Measurements from ENCODE around the gene COMP. TPM values are rescaled to one million over a fixed set of nuclear protein-coding genes. Genes with fewer than 3 reads are reported as not detected.

COMP gene
- total RNA-seq, 2 donors from 2014 or later, result 72.2 to 403 TPM

DNA sequence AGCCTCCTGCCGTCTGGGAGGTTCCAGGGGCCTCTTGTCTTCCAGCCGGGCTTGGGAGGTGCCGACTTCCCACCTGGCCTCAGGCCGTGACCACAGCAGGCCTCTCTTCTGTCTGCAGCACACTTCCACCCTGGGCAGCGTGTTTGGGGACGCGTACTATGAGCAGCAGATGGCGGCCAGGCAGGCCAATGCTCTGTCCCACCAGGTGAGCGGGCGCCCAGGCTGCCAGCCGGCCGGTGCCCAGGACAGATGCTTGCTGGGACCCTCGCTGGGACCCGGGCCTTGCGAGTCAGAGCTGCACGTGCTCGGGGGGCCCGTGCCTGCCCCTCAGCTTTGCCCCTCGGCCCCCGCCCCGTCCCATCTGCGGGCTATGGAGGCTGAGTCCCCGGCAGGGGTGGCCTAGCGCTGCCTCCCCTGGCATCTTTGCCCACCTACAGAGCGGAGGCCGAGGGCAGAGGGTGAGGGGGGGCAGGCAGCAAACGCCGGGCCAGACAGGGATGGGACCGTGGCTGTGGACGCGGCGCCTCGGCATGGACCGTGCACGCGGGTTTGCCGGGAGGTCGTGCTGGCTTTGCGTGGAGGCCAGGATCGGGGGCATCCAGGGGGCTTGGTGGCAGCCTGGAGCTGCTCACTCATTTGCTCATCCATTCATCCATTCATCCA lies 16.2 kb downstream of the COMP start:
- intact Hi-C loops (cut with DNase I), result no loop called here

DNA sequence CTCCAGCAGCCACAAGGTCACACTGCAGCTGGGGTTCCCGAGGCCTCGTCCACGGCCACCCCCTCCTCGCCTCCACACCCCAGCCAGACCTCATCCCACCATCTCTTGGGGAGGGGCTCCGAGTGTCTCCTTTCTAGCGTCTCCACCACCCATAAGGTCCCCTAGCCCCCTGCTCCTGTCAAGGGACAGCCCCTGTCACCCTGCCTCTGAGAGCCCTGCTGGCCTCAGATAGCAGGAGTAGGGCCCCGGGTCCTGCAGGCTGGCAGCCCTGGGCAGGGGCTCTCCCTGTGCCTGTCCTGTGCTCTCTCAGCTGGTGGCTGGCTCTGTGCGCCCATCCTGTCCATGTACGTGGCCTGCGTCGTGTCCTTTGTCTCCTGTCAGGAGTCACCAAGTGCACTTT lies 17.0 kb downstream of the COMP start:
- intact Hi-C loops (cut with DNase I), result no loop called here

More for the DNA sequence above, 16.2 kb downstream of the COMP start:
- DNase-seq (ENCODE audit: low spot score), result peak; percentile 70

DNA sequence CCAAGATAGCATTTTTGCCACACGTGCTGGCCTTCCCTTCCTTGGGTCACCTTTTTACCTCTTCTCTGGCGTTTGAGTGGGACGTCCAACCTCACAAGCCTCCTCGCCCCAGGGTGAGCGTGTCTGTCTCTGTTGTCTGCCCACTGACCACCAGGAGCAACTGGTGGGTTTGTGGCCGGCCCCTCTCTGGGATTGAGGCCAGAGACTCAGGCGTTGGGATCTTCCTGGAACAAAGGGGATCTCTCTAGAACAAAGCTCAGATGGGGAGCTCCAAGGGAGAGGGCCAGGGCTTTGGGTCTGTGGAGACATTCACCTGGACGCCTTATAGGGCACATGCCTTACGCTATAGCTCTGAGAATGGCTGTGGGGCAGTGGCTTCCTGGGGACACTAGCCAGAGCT lies 17.4 kb downstream of the COMP start:
- no peak for DNase-seq (ENCODE audit: low spot score)
- intact Hi-C loops (cut with DNase I), result no loop called here

More for the DNA sequence above, 17.0 kb downstream of the COMP start:
- DNase-seq (ENCODE audit: low spot score), result no peak

DNA sequence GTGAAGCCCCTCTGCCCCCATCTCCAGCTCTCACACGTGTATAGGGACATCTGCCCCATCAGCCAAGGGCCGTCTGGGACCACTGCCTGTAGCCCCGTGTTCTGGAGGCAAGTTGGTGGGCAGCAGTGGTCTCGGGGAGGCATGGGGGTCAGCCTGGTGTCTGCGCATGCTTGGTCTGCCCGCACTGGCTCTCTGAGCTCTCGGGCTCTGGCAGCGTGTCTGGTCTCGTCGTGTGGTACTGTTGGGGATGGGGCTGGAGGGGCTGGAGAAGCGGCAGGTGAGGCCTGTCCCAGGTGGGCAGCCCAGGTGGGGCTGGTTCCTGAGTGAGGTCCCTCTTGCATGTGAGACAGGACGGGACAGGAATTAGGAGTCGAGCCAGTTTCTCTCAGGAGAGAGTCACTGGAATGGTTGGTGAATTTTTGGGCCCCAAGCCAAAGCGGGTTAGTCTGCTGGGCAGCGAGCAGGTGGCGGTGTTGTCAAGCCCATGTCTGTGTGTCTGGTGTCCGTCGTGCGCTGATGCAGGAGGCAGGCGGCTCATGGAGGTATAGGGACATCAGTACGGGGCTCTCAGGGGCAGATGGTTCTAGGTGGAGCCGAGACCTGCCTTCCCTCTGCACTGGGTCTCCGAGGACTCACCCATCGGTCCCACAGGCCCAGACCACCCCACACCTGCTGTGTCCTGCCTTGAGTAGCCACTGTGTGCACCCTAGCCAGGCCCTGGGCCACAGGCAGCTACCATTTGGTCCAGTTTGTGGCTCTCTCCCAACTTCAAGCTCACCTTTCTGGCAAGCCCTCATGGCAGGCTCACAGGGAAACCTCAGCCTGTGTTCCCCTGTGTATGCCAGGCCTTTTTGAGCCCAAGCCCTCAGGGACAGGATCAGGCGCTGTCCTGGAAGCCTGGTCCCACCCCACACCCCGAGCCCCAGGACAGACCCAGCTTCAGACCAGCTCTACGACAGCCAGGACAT lies 18.2 kb downstream of the COMP start:
- intact Hi-C loops (cut with DNase I), result loop anchor here in 1 of 2 donors (1.0 kb wide), 1 partner anchor 27 kb away; no protein-coding TSS in a partner anchor
- DNase-seq (ENCODE audit: low spot score), result no peak

DNA sequence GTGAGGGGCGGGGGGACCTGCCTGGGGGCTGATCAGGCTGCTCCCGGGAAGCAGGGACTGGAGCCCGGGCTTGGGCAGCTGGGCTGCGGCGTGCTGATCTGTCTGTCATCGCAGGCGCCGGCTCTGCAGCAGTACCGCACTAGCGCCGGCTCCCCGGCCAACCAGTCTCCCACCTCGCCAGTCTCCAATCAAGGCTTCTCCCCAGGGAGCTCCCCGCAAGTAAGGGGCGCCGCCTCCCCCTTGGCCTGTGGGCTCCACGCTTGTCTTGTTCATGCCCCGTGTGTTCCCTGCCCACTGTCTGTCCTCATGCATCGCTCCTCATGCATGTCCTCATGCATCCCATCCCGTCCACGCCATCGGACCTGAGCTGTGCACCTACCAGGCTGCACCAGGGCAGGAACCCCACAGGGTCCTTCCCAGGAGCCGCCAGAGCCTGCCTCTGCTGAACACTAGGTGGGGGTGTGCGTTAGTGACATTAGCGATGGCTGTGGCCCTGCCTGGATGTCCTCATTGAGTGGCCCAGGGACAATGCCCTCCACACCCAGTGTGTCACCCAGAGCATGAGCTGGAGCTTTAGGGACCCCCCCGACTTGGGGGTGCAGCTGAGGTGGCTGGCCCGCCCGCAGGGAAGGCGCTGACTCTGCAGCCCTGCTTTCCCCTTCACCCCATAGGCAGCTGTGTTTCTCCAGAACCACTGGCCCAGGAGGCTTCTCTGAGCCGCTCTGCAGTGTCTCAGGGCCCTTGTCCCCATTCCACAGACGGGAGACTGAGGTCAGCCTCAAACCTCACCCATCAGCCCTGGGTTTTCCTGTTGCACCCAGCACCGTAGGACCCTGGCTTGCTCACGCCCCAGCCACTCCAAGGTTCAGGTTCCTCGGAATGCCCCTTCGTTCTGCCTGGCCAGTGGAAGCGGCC lies 19.5 kb downstream of the COMP start:
- intact Hi-C loops (cut with DNase I), result loop anchor here in 1 of 2 donors (1.0 kb wide), 1 partner anchor 29 kb away; no protein-coding TSS in a partner anchor

DNA sequence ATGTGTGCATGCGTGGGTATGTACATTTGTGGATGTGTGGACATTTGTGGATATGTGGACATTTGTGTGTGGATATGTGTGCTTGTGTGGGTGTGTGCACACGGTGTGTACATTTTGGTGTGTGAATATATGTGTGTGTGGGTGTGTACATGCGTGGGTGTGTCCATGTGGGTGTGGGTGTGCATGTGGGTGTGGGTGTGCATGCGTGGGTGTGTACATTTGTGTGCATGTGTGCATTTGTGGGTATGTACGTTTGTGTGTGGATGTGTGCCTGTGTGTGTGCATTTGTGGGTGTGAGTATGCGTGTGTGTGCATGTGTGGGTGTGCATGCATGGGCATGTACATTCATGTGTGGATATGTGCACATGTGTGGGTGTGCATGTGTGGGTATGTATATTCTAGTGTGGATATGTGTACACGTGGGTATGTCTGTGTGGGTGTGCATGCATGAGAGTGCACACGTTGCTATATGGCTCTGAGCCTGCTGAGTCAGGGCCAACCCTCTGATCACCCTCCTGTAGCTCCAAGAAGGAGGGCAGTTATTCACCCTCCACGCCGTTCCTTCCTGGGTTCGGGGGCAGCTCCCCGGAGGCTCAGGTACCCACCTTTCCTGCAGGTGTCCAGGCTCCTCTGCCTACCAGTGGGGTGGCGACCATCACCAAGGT lies 20.3 kb downstream of the COMP start:
- intact Hi-C loops (cut with DNase I), result no loop called here
- no peak for DNase-seq (ENCODE audit: low spot score)

More for the DNA sequence above, 19.5 kb downstream of the COMP start:
- peak; percentile 76 for DNase-seq (ENCODE audit: low spot score)

DNA sequence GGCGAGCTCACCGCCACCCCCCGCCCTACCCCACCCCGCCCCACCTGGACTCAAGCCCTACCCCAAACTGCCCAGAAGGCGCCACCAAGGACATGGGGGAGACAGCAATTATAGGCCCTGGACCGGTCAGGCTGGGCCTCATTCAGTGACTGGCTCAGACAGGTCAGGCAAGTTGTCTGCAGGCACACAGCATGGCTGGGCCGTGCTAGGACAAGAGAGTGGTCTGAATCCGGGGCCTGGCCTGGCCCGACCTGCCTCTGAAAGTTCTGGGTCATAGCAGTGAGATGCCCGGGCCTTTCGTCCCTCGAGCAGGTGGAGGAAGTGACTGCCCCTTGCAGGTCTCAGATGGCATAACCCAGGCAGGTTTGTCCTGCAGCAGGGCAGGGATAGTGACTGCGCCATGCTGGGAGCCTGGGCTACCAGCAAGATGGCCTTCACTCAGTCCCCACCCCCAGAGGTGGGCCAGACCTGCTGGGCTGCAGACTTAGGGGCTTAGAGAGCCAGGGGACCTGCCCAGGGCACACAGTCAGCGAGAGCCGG lies 21.0 kb downstream of the COMP start:
- no peak for DNase-seq (ENCODE audit: low spot score)
- intact Hi-C loops (cut with DNase I), result no loop called here

DNA sequence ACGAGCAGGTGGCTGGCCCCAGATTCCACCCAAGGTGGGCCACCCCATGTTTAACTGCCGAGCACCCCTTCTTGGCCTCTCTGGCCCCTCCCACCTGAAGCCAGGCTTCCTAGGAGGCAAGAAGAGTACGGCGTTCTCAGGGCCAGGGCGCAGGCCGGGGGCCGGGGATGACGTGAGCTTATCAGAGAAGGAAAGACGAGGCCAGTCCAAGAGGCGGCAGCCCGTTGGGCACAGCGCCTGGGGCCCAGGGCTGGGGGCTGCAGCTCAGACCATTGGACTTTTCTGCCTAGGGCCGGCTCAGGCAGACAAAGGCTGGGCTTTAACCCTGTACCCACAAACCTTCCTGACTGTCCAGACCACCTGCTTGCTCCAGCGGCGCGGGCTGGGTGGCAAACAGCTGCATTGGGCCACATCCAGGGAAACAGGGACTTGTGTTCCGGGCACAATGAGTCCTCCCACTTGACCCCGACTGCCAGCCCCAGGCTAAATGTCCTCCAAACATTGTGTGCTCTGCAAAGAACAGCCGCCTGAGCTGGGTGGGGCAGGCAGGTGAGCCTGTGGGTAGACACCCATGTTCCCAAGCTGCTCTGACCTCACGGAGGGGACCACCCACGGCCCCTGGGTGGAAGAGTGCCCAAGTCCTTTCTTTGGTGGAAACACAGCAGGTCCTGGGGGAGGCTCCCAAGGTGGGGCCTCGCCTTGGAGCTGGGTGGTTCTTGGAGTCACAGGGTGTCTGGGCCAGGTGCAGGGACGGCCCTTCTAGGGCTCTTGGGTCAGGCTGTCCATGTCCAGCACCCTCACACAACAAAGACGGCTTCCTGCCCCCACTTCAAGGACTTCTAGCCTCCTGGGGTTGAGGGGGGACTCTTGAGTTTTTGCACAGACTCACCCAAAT lies 21.9 kb downstream of the COMP start:
- no peak for DNase-seq (ENCODE audit: low spot score)
- intact Hi-C loops (cut with DNase I), result no loop called here

DNA sequence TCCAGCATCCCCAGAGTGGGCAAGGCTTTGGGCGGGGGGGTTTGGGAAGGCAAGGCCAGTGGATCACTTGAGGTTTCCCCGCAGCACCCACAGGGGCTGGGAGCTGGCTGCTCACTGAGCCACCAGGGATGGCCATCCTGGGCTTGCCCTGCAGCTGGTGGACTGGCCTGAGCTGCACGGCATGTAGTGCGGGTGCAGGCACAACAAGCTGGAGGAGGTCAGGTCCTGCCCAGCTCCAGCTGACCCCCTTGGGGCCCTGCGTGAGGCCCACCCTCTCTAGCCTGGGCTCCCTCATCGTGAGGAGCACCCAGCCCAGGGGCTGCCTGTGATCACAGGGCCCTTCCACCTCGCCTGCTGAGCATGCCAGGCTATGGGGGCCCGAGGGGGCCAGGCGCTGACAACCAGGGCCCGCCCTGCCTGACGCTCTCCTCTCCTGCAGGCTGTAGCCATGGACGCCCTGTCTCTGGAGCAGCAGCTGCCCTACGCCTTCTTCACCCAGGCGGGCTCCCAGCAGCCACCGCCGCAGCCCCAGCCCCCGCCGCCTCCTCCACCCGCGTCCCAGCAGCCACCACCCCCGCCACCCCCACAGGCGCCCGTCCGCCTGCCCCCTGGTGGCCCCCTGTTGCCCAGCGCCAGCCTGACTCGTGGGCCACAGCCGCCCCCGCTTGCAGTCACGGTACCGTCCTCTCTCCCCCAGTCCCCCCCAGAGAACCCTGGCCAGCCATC lies 22.9 kb downstream of the COMP start:
- intact Hi-C loops (cut with DNase I), result no loop called here
- DNase-seq (ENCODE audit: low spot score), result no peak

DNA sequence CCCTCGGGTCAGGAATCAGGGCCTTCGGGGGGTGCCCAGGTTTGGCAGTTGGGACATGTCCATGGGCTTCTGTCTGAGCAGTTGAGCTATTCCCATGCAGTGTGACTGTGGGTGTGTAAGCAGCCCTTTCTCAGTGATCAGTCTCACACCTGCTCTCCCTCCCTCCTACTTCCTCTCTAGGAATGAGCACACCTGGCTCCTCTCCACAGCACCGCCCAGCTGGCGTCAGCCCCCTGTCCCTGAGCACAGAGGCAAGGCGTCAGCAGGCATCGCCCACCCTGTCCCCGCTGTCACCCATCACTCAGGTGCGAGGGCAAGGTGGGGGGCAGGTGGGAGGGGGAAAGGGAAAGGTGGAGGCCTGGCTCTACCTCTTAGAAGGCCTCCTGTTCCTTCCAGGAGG lies 25.9 kb downstream of the COMP start:
- intact Hi-C loops (cut with DNase I), result no loop called here
- no peak for DNase-seq (ENCODE audit: low spot score)

DNA sequence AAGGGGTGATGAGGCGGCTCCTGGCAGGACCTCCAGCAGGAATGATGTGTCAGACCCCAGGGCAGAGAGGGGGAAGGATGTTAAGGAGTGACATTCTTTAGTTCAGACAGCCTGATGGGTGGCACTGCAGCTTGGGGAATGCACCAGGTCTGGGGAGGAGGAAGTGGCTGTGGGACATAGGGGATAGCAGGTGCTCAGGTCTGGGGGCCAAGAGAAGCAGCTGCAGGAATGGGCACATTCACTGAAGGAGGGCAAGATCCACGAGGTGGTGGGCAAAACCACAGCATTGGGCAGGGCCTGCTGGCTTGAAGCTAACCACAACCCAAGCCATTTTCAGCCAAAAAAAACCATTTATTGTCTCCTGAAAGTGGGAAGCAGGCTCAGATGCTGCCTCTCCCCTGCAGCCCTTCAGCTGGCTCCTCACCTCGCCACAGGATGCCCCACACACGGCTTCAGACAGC lies 26.5 kb downstream of the COMP start:
- intact Hi-C loops (cut with DNase I), result loop anchor here in 1 of 2 donors (1.0 kb wide), 1 partner anchor 26 kb away; no protein-coding TSS in a partner anchor
- DNase-seq (ENCODE audit: low spot score), result no peak

DNA sequence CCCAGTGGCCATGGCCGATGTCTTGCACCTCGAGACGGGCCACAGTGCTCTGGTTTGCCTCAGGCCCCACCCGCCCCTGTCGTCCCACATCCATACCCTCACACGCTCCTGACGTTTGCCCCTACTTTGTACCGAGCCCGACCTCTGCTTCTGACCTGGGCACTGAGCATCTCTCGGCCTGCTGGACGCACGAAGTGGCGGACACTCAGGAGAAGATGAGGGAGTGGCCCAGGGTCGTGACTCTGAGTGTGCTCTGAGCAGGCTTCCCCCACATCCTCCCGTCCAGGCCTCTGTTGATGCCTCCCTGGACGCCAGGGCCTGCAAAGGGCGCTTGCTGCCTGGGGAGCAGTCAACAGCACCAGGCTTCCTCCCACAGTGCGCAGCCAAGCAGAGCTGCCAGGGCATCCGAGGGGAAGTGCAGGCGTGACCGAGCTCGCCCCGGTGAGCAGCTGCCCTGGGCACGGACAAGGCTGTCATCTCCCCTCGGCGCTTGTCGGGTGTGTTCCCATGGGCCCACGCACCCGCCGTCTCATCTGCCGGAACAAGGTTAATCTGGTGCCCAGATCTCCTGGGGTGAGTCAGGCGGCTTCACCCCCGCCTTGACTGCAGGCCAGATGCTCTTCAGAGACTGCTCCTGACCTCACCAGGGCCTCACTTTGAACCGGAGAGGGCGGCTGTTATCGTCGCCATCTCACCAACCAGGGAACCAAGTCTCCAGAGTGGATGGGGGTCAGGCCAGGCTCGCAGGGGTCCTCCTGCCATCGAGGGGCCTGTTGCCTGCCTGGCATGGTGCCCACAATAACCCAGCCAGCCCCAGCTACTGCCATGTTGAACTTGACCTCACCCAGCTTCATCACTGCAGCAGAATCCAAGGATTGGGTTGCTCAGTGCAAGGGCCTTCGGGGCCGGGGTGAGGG lies 27.2 kb downstream of the COMP start:
- intact Hi-C loops (cut with DNase I), result loop anchor here in 1 of 2 donors (1.0 kb wide), 1 partner anchor 26 kb away; no protein-coding TSS in a partner anchor
- no peak for DNase-seq (ENCODE audit: low spot score)

DNA sequence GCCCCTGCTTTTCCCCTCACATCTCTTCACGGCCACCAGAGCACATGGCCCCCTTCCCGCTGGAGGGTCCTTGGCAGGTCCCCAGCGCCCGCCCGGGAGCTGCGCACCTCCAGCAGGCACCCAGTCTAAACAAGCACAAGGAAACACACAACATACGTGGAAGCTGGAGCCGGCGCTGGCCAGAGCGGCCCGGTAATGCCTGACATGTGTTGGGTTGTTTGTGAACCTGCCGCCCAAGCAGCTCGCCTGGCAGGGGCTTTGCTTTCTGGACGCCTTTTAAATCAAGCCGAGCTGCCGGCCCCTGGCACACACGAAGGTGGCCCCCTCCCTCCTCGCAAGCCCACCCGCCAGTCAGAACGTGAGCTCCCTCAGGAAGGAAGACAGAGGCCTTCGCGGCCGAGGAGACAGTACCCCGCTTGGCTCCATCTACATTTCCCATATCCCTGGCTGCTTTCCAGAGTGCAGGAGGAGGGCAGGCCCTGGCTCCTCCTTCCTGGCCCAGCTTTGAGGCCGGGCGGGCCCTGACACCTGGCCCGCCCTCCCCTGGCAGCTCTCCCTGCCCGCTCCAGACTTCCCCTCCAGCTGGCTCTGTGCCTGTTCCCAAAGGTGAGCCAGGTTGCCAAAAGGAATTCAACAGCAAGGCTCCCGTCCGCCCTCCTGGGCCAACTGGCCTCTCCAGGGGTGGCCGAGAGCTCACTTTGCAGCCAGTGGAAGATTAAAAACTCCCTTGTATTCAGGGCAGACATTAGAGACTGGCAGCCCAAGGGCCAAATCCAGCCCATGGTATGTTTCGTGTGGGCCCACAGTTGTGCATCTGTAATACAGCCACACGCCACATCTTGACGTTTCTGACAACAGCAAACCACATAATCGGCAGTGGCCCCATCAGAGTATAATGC lies 28.7 kb downstream of the COMP start:
- intact Hi-C loops (cut with DNase I), result no loop called here
- DNase-seq (ENCODE audit: low spot score), result no peak

DNA sequence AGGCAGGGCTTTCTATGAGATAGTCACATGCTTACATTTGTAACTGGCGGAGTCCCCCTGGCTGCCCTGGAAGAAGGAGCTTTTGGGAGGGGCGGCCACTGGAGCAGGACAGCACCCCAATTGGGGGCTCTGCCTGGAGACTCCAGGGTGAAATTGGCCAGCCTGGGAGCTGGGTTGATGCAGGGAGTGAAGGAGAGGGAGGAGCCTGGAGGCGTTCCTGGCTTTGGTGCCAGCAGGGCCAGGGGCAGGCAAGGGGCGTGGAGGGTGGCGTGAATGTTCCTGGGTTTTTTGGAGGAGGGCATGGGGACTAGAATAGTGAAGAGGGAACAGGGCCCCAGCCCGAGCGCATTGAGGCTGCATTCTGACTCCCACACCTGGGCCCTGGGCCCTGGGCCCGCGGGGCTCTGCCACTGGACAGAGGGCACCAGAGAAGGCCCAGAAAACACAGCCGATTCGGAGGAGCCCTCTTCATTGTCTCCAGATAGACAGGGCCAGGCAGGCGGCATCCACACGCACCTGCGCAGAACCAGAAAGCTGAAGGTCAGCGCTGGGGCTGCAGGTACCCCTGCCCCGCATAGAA lies 29.5 kb downstream of the COMP start:
- intact Hi-C loops (cut with DNase I), result no loop called here
- DNase-seq (ENCODE audit: low spot score), result no peak
